M059J (cell line): ENCODE results near the gene ILRUN. TPM values are rescaled to one million over a fixed set of nuclear protein-coding genes. Genes with fewer than 3 reads are reported as not detected.
"Not testable (repeated sequence)": the region's sequence is repeated elsewhere in the genome, so short reads cannot be mapped to it uniquely, and the experiment has no call there.

ENCODE experiments used
- DNase-seq: peaks from one replicate; pipeline ENCODE4 v3.0.0-alpha.2; 2012; ENCODE audit warnings: low read depth
- total RNA-seq: library from RNA; depleted of rRNA; stranded (reverse); fragments of >200 nt; shearing (Covaris generic); gene quantifications from 2 replicates; pipeline ENCODE4 v1.2.3, GENCODE V29; 2014; rRNA removed

The ILRUN gene
- total RNA-seq, 1 experiment from 2014 or later = 82.9 TPM

DNA sequence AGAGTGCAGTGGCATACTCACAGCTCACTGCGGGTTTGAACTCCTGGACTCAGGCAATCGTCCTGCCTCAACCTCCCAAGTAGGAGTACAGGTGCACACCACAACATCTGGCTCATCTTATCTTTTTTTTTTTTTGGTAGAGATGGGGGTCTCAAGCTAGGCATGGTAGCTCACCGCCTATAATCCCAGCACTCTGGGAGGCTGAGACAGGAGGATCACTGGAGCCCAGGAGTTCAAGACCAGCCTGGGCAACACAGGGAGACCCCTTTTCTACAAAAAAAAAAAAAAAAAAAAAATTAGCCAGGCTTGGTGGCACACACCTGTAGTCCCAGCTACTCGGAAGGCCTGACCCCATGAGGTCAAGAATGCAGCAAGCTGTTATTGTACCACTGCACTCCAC lies 31.5 kb downstream of the ILRUN start:
- no peak for DNase-seq

GRCh38 chr6:34664256-34664971 lies 32.2 kb downstream of the ILRUN start:
- peak; percentile 69 for DNase-seq

DNA sequence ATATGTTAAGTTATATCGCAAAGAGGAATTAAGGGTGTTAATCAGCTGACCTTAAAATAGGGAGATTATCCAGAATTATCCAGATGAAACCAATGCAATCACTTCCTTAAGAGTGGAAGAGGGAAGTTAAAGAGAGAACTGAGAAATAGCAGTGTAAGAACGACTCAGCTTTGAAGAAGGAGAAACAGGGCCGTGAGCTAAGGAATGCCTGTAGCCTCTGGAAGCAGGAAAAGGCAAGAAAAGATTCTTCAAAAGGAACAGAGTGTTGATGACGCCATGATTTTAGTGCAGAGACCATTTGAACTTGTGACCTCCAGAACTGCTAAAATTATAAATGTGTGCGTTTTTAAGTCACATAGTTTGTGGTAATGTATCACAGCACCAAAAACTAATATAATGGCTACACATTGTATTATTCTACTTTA lies 32.7 kb downstream of the ILRUN start:
- DNase-seq = peak; percentile 52

DNA sequence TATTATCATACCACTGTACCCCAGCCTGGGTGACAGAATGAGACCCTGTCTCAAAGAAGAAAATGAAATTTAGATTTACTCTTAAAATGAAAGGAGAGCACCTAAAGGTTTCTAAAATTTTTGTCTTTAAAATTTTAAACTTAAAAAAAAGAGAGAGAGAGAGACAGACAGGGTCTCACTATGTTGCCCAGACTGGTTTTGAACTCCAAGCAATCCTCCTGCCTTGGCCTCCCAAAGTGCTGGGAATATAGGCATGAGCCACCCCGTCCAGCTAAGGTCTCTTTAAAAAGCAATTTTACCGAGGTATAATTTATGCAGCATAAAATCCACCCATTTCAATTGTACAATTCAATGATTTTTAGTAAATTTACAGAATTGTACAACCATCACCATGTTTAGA lies 33.2 kb downstream of the ILRUN start:
- DNase-seq = no peak

GRCh38 chr6:34661357-34661756 lies 35.2 kb downstream of the ILRUN start:
- DNase-seq = no peak

GRCh38 chr6:34658605-34659265 lies 37.8 kb downstream of the ILRUN start:
- peak; percentile 25 for DNase-seq

DNA sequence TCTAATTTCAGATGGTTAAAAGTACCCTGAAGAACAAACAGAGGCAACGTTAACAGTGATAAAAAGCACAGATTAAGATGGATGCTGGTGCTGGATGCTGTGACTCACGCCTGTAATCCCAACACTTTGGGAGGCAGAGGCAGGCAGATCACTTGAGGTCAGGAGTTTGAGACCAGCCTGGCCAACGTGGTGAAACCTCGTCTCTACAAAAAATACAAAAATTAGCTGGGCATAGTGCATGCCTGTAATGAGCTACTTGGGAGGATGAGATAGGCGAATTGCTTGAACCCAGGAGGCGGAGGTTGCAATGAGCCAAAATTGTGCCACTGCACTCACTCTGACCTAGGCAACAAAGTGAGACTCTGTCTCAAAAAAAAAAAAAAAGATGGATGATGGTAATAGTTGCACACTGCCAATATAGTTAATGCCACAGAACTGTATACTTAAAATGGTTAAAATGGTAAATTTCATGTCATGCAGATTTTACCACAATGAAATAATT lies 38.5 kb downstream of the ILRUN start:
- peak; percentile 76 for DNase-seq

DNA sequence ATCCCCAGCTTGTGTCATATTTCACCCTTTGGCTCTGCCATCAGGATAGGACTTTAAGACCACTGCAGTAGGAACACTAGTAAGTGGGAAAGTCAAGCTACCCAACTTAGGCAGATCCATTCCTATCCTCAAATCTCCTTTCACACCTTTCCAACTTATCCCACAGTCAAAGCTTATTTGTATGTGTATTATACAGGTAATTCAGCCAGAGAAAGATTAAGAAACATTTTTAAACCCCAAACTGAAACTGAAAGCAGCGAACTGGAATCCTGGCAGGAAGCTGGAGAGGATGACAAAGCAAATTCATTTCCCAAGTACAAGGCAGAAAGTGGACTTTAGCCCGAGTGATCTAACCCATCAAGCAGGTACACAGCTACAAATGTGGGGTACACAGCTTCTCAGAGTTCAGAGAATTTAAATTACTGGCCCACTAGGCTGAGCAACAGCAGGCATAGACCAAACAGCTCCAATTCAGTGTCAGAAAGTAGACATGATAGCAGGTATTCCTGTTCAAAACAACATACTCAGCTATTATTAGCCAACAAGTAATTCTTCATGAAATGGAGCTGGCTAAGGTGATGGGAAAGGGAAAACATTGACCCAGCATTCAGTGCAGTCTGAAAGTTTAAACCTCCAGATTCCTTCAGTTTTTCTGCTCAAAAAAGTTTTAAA lies 39.1 kb downstream of the ILRUN start:
- peak; percentile 94 for DNase-seq

GRCh38 chr6:34657037-34657306 lies 39.6 kb downstream of the ILRUN start:
- peak; percentile 86 for DNase-seq

- peak; percentile 82 for DNase-seq
Measured at GRCh38 chr6:34656378-34657036, 40.1 kb downstream of the ILRUN start.

DNA sequence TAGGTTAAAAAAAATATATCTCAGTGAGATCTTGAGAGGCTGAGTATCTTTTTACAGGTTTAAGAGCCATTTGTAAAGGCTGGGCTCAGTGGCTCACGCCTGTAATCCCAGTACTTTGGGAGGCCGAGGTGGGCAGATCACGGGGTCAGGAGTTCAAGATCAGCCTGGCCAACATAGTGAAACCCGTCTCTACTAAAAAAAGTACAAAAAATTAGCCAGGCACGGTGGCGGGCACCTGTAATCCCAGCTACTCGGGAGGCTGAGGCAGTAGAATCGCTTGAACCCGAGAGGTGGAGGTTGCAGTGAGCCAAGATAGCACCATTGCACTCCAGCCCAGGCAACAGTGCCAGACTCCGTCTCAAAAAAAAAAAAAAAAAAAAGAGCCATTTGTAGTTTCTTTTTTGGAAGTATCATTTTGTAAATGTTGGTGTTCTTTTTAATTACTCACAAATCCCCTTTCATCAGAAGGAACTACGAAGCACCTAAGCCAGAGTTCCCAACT lies 40.6 kb downstream of the ILRUN start:
- not testable (repeated sequence) for DNase-seq

DNA sequence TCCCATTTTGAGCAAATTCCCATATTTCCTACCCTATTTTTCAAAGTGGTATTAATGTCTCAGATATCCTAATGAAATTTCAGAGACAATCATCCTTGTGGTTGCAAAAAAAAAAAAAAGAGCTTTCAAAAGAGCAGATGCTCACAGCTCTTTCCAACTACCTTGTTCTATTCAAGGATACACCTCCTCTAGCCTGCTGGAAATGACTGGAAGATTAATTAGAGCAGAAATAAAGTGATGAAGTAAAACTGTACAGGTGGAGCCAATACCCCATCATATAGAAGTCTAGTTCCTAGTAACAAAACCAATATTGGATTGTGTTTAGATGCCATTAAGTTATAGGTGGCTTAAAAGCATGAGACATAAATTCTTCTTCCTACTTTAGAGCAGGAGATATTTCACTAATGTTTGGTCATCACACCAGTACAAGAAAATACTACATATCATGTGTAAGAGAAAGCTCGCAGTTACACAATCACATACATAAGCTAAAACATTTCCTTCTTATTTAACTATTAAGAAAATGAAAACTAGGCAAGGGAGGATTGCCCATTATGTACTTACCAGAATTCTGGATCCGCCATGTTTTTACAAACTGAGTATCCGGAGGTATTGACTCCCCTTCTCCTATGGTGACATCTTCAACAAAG lies 42.4 kb downstream of the ILRUN start:
- DNase-seq = no peak

- no peak for DNase-seq
Measured at GRCh38 chr6:34652263-34652662, 44.3 kb downstream of the ILRUN start.

GRCh38 chr6:34650823-34651222 lies 45.7 kb downstream of the ILRUN start:
- DNase-seq = no peak

DNA sequence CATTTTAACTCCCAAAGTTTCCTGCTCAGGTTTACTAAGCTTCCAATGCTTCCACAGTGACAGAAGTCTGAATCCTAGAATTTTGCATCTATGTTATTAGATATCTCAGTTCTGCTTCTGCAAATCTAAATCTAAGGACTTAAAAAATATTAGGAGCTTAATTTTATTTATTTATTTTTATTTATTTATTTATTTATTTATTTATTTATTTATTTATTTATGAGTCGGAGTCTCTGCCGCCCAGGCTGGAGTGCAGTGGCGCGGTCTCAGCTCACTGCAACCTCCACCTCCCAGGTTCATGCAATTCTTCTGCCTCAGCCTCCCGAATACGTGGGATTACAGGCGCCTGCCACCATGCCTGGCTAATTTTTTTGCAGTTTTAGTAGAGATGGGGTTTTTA lies 46.3 kb downstream of the ILRUN start:
- DNase-seq = not testable (repeated sequence)

DNA sequence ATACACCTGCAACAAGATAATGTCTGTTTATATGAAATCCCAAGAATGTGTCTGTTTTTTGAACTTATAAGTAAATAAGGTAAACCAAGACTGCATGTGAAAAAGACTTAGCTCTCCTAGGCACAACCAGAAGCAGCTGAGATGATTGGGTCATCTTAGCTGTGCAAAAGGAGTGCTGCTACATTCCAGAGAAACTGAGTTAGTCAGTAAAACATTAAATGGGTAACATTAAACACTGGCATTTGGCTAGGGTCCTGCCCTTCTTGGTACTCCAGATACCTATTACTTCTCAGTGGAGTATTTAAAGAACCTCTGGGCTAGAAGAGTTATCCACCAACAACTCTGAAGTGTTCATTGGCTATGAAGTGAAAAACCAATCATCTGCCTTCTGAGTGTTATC lies 47.8 kb downstream of the ILRUN start:
- DNase-seq = no peak

Other genes with a start within 250 kb of the ILRUN start
- gene PACSIN1, start 230.7 kb downstream of the ILRUN start, total RNA-seq = 0.20 TPM in 1 of 2 replicates, not detected in the other
- not detected in 2 replicates for gene SPDEF, start 140.4 kb downstream of the ILRUN start, total RNA-seq
- gene SNRPC, start 60.7 kb upstream of the ILRUN start, total RNA-seq = 304 and 338 TPM in 2 replicates
- 5.9 and 9.3 TPM in 2 replicates for gene BLTP3A, start 95.3 kb upstream of the ILRUN start, total RNA-seq
- 55.9 and 78.5 TPM in 2 replicates for gene TAF11, start 191.3 kb upstream of the ILRUN start, total RNA-seq
- 13.5 and 18.4 TPM in 2 replicates for gene ANKS1A, start 192.5 kb upstream of the ILRUN start, total RNA-seq